HG03159 (cell line): ENCODE data around the gene FRYL.
"Not testable (repeated sequence)": the region's sequence is repeated elsewhere in the genome, so short reads cannot be mapped to it uniquely, and the experiment has no call there.

Experiments used
- ATAC-seq: cut with Tn5 transposase; IDR thresholded peaks from one replicate; pipeline ENCODE4 v1.9.1; 2021; ENCODE audit warnings: mild to moderate bottlenecking, moderate library complexity; ENCODE audit not compliant: unreplicated experiment

Gene FRYL

GRCh38 chr4:48748949-48749596 is 31.0 kb downstream of the FRYL start:
- no peak for ATAC-seq

- no peak for ATAC-seq
Measured at GRCh38 chr4:48746608-48747362, 33.3 kb downstream of the FRYL start.

GRCh38 chr4:48745223-48745622 is 34.9 kb downstream of the FRYL start:
- ATAC-seq, result not testable (repeated sequence)

GRCh38 chr4:48742412-48742811 is 37.7 kb downstream of the FRYL start:
- ATAC-seq, result no peak

- ATAC-seq, result peak; percentile 75
Measured at GRCh38 chr4:48739560-48740019, 40.5 kb downstream of the FRYL start.

DNA sequence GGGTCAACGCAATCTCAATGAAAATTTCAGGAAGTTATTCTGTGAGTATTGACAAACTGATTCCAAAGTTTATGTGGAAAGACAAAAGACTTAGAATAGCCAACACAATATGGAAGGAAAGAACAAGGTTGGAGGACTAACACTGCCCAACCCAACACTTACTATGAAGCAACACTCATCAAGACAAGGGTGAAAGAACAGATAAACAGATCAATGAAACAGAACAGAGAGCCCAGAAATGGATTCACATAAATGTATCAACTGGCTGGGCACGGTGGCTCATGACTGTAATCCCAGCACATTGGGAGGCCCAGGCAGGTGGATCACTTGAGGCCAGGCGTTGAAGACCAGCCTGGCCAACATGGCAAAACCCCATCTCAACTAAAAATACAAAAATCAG is 41.2 kb downstream of the FRYL start:
- no peak for ATAC-seq

DNA sequence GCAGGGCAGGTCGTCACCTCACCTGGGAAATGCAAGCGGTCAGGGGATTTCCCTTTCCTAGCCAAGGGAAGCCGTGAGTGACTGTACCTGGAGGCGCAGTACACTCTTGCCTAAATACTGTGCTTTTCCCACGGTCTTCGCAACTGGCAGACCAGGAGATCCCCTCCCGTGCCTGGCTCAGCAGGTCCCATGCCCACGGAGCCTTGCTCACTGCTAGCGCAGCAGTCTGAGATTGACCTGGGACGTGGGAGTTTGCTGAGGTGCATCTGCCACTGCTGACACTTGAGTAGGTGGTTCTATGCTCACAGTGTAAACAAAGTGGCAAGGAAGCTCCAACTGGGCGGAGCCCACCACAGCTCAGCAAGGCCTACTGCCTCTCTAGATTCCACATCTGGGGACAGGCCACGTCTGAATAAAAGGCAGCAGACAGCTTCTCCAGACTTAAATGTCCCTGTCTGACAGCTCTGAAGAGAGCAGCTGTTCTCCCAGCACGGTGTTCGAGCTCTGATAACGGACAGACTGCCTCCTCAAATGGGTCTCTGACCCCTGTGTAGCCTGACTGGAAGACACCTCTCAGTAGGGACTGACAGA is 51.1 kb downstream of the FRYL start:
- not testable (repeated sequence) for ATAC-seq

GRCh38 chr4:48727666-48728459 is 52.2 kb downstream of the FRYL start:
- no peak for ATAC-seq

- no peak for ATAC-seq
Measured at GRCh38 chr4:48725414-48725813, 54.7 kb downstream of the FRYL start.

GRCh38 chr4:48722509-48723446 is 57.3 kb downstream of the FRYL start:
- no peak for ATAC-seq

- ATAC-seq, result no peak
Measured at GRCh38 chr4:48720459-48720858, 59.6 kb downstream of the FRYL start.

- ATAC-seq, result no peak
Measured at GRCh38 chr4:48718818-48719465, 61.1 kb downstream of the FRYL start.

GRCh38 chr4:48716285-48716684 is 63.8 kb downstream of the FRYL start:
- not testable (repeated sequence) for ATAC-seq

- no peak for ATAC-seq
Measured at GRCh38 chr4:48710446-48711209, 69.5 kb downstream of the FRYL start.

DNA sequence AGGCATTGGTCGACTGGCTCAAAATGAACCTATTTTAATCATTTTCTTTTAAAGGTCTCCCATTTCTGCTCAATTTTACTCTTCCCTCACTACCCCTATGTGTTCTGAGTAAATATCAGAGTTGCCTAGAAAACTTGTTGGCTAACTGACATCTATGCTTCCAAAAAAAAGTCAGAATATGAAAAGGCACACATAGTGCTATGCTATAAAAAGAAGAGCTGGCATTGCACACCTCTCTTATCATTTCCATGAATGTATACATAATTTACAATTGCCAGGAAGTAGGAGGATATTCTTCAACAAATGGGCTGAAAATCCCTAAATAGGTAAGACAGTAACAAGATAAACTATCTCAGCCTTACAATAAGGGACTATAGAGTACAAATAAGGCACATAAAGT is 70.2 kb downstream of the FRYL start:
- no peak for ATAC-seq

DNA sequence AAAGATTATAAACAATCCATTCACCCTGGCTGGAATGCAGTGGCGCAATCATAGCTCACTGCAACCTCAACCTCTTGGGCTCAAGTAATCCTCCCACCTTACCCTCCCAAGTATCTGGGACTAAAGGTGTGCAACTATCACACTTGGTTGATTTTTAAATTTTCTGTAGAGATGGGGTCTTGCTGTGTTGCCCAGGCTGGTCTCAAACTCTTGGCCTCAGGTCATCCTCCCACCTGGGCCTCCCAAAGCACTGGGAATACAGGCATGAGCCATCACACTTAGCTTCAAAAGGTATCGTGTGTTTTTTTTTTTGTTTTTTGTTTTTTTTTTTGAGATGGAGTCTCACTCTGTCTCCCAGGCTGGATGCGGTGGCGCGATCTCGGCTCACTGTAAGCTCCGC is 71.5 kb downstream of the FRYL start:
- ATAC-seq, result no peak

DNA sequence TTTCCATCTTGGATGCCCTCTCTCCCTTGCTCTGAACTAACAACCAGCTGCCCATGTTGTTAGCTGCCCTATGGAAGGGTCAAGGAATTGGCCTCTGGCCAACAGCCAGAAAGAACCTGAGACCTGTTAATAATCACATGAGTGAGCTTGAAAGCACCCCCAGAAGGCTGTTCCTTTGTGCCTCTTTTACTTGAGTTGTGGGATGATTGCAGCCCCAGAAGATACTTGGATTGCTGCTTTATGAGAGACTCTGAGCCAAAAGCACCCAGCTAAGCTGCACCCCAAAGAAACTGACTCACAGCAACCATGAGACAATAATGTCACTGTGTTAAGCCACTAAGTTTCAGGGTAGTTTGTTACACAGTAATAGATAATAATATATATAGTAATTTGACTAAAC is 73.3 kb downstream of the FRYL start:
- no peak for ATAC-seq

GRCh38 chr4:48705609-48706008 is 74.5 kb downstream of the FRYL start:
- ATAC-seq, result no peak
